Lower leg skin (tissue), 3 donors: Measurements from ENCODE around the gene RDH12.

ENCODE experiments used
- CTCF ChIP-seq, 3 donors: fragments of 450-650 bp; IDR thresholded peaks; one replicate each; pipeline ENCODE4 v1.5.1; 2016; ENCODE audit warnings: antibody characterized with exemption in 3 of 3, mild to moderate bottlenecking in 3 of 3, moderate library complexity in 2 of 3
- POLR2A ChIP-seq, 2 donors: fragments of 450-650 bp; IDR thresholded peaks; one replicate each; pipeline ENCODE4 v1.6.1; 2016 to 2017; ENCODE audit warnings: antibody characterized with exemption in 2 of 2, mild to moderate bottlenecking in 1 of 2, moderate library complexity in 1 of 2

- no peak for TF ChIP-seq CTCF (IDR thresholded peaks at IDR 0.05)
- TF ChIP-seq POLR2A (IDR thresholded peaks at IDR 0.05) = no peak
Observed at GRCh38 chr14:67748312-67748711, 46.6 kb downstream of the RDH12 start.
